HUDEP-2 (cell line): ENCODE results near the gene RNASE8.
"Not testable (repeated sequence)": the region's sequence is repeated elsewhere in the genome, so short reads cannot be mapped to it uniquely, and the experiment has no call there.

Experiments used
- DNase-seq, 76 experiments: peaks; one replicate each; lab custom pipeline; 2025; ENCODE audit not compliant: unreplicated experiment in 76 of 76; lab: John Stamatoyannopoulos, UW

RNASE8 gene, protein sequence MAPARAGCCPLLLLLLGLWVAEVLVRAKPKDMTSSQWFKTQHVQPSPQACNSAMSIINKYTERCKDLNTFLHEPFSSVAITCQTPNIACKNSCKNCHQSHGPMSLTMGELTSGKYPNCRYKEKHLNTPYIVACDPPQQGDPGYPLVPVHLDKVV

GRCh38 chr14:21057803-21058675 is at the start of gene RNASE8:
Gene RNASE8 (plus strand): TSS chr14:21057822. CDS start chr14:21057893, 71 bp downstream.
- peak in 5 of 76 experiments; percentile 3 to 17 (median 9) for DNase-seq

- DNase-seq, result not testable (repeated sequence)
Measured at GRCh38 chr14:21009721-21010120, 47.9 kb upstream of the RNASE8 start.

- DNase-seq, result no peak
Measured at GRCh38 chr14:21011136-21011535, 46.5 kb upstream of the RNASE8 start.

DNA sequence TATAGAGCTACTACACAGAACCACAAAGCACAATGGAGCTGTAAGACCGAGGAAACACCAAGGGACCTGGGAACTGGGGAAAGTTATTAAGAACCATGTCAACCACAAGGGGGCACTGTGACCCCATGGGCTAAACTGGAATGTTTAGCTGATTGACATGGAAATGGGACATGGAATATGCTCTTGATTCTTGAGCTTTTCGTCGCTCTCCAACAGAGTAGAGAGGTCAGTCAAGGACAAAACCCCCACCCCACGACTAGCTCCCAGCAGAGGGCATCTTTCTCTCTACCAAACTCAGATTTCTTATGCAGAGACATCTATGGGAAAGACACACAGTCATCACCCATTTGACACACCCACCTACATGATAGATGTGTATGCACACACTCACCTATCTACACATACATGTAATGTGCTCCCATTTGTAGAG is 42.8 kb upstream of the RNASE8 start:
- DNase-seq, result peak in 62 of 76 experiments; percentile 4 to 78 (median 59)

- DNase-seq, result no peak
Measured at GRCh38 chr14:21015312-21015711, 42.3 kb upstream of the RNASE8 start.

DNA sequence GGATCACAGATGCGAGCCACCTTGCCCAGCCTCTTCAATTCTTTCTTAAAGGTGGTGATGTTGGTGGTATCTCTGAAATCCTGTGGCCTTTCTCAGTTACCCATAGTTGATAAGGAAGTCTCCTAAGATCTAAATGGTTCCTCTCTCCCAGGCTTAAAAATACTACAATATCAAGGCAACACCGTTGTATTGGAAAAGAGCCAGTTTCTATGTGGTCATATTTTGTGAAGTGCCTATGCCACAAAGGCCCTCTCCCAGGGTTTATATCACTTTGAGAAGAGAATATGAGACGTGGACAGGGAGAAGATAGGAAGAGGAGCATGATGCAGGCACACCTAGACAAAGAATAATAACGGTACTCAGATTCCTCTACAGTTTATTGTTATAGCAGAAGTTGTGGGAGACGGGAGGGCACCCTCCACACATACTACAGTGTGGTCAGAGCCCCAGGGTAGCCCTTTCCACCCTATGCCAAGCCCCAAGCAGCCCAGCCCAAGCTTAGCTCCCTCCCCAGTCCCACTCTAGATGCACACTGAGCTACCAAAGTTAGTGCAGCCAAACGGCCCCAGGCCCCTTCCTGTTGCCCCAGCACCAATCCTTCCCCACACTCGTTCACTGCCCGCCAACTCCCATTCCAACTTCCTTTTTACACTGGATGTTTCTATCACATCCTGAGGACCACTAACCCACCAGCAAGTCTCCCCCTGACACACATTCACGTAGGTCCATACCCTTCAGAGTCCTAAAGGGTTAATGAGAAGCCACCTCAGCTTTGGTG is 41.0 kb upstream of the RNASE8 start:
- DNase-seq, result no peak

DNA sequence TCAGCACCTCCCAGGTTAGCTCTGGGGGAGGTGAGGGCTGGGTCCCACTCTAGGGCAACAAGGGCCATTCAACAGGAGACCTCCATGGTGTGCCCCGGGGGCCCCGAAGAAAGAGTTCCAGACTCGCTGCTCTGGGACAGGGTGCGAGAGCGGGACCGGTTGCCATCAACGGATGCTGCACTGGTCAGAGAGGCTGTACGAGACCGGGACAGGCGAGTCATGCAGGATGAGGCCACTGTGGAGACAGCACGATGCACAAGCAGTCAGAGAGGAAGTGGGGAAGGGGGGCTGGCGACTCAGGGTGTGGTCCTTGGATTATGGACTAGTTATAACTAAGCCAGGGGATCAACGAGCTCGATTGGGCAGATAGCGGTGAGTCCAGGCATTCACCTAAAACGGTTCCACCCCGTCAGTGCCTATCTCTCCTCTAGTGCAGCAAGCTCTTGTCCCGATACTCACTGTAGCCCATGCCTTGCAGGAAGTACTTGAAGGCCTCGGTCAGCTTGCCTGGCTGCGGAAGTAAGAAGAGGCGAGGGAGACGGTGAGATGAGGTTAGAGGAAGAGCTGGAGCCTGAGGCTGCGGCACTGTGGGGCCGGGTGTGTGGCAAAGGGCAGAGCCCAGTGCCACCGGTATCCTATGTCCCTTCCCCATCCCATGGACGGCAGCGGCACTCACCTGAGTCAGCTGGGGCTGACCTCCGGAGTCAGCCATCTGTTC is 39.9 kb upstream of the RNASE8 start:
- DNase-seq, result no peak

DNA sequence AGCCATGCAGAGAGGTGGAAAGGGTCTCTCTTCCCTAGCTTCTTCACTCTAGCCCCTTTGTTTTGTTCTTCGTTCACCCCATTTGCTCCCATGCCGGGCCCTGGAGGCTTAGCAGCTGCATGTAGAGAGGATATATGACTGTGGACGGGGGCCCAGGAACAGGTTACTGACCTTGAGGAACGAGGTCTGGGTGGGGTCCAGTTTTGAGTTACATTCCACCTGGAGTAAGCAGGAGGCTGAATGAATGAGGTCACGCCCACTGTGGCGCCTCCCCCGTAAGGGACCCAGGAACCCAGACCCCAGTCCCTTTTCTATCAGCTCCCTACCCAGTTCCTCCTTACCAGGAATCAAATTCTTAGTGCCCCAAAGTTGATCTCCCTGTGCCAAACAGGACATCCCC is 39.3 kb upstream of the RNASE8 start:
- no peak for DNase-seq

DNA sequence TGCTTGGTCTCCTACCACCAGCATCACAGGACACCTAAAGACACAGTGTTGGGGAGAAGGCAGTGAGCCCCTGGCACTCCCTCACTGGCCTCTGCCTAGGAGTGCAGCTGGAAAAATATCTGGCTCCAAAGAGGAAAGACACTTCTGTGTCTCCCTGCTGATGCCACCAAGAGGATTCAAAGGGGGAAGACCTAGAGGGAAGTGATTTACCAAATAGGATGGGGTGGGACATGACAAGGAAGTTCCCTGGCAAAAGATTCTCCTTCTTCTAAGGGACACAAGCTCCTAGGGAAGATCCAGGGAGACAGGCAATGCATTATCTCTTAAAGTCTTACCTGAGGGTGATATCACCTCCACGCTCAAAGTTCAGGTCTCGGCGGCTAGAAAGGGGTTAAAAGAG is 38.8 kb upstream of the RNASE8 start:
- no peak for DNase-seq

- no peak for DNase-seq
Measured at GRCh38 chr14:21019366-21019765, 38.3 kb upstream of the RNASE8 start.

- DNase-seq, result no peak
Measured at GRCh38 chr14:21020977-21021545, 36.6 kb upstream of the RNASE8 start.

- DNase-seq, result no peak
Measured at GRCh38 chr14:21022686-21023085, 34.9 kb upstream of the RNASE8 start.

DNA sequence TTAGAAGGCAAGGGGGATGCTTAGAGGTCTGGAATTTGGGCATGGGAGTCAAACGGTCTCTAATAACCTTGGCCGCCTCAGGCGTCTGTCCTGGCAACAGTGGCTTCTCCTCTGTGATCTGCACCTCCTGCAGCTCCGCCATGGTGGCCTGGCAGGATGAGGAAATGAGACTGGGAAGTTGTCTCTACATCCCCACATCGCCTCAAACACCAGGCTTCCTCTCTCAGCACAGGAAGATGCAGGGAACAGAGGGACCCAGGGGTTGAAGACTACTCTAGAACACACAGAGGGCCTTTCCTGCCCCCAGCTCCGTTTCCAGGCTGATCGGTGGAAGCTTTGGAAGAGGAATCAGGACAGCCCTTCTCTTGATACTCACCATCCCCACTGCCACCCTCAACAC is 34.4 kb upstream of the RNASE8 start:
- no peak for DNase-seq

DNA sequence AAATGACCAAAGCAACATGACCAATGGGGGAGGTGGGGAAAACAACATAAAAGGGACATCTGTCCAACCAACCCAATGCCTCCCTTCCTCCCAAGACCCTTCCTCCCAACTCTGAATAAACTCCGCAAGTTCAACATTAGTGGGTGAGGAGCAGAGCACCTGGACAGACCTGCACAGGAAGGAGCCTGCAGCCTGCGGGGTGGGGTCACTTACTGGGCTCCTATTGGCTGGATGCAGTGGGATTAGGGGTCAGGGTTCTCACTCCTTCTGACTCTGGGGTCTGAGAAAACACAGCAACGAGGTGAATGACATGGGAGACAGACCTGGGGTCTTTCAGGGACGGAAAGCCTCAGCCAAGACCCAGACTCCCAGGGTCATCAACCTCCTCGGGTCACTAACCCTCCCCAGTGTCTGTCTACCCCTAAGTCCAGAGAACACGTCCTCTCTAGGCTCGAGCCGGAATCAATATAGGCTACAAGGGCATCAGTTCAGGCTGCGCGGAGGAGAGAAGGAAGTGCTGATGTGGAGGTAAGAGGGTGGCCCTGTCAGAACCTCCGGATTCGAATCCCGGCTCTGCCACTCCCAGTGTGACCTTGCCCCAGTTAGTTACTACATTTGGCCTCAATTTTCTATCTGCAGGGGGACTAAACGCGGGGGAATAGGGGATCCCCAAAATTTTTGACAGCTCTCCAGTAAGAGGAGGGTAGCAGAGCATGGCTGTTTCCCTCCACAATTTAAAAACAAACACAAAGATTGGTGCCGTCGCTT is 33.6 kb upstream of the RNASE8 start:
- DNase-seq, result no peak

- DNase-seq, result peak in 11 of 76 experiments; percentile 7 to 34 (median 20)
Measured at GRCh38 chr14:21024585-21025370, 32.8 kb upstream of the RNASE8 start, which contains the start of gene NDRG2. Gene NDRG2 (minus strand): TSS chr14:21025061. CDS start chr14:21023315, 1,746 bp downstream.

DNA sequence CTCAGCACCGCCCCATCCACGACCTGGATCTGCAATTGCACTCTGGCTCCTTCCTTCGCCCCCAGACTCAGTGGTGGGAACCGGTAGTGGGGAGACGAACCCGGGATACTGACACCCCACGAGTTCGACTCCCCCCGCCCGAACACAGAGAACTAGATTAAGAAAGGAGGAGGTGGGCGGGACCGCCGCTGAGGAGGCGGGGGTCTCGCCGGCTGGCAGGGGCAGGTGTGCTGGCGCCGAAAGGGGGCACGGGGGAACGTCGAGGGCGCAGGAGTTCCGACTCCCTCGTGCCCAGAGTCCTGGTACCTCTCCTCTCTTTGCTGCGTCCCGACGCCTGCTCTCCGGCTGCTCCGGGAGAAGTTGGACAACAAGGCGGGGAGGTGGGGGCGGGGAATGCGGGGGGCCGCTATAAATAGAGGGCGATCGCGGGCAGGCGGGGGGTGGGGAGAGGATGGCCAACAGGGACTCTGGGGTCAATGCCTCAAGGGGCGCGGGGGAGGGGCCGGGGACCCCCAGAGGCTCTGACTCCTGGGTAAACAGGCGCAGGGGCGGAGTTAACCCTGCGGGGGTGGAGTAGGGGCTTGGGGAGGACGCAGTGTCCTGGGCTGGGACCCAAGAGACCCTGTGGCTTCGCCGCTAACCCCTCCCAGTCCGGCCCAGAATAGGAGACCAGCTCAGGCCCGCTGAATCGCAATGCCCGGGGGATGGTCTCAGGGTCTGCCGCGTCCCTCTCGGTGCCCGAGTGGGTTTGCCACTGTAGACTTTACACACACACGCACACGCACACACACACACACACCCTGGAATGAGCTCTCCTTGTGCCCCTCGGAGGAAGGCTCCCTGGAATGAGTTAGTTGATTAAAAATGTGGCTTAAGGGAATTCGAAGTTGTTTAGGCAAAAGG is 32.0 kb upstream of the RNASE8 start:
- no peak for DNase-seq

GRCh38 chr14:21026274-21026987 is 31.2 kb upstream of the RNASE8 start:
- no peak for DNase-seq
